ENCODE measurements around the gene SNX25.
"Not testable (repeated sequence)": the region's sequence is repeated elsewhere in the genome, so short reads cannot be mapped to it uniquely, and the experiment has no call there.

The SNX25 gene

DNA sequence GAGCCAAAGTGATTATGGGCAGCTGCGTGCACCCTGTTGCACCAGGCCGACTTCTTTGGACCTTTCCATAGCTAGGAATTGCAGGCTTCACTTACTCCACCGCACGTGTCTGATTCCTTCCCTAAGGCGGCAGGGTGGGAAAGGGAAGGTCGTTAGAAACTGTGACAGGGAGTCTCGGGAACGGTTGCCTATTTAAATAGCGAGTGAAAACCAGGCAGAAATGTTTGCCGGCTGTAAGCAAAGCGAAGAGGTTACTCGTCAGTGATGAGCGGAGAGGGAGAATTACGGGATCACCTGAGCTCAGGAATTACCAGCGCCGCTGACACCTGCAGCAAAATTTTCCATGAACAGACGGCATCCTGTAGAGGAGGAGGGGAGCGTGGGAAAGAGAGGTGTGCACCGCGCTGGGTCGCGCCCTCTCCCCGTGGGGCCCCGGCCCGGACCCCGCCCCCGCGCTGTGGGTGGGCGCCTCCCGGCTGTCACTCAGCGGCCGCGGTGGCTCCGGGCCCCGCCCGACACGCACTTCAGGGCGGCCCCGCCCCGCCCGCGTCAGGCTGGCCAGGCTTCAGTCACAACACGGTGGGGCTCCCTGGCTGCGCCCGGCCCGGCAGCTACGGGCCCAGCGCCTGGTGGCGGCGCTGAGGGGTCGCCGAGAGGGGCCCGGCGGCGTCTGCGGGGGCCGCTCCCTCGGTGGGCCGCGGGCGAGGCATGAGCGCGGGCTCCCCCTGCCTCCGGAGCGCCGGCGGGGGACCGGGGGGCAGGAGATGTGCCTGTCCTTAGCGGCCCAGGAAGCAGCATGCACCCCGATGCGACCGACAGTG, at the start of gene SNX25:
TSS of gene SNX25 (plus strand) at position 568 of the 821 bp plus-strand sequence. CDS start at position 797, 229 bp downstream.
- in situ Hi-C loops (cut with HindIII; ENCODE audit: low pct_ligation_motif_present, low pct_unique_long_range_greater_than_20kb, low sequenced_read_pairs): no loop called here
- DNase-seq: peak; percentile 77

GRCh38 chr4:185165605-185166063, 43.8 kb upstream of the SNX25 start:
- in situ Hi-C loops (cut with HindIII; ENCODE audit: low pct_ligation_motif_present, low pct_unique_long_range_greater_than_20kb, low sequenced_read_pairs): no loop called here

GRCh38 chr4:185167234-185167633, 42.2 kb upstream of the SNX25 start:
- DNase-seq: no peak
- in situ Hi-C loops (cut with HindIII; ENCODE audit: low pct_ligation_motif_present, low pct_unique_long_range_greater_than_20kb, low sequenced_read_pairs): no loop called here

More at GRCh38 chr4:185165605-185166063, 43.8 kb upstream of the SNX25 start:
- DNase-seq: no peak

GRCh38 chr4:185171373-185172071, 37.9 kb upstream of the SNX25 start:
- no peak for DNase-seq
- in situ Hi-C loops (cut with HindIII; ENCODE audit: low pct_ligation_motif_present, low pct_unique_long_range_greater_than_20kb, low sequenced_read_pairs): no loop called here

DNA sequence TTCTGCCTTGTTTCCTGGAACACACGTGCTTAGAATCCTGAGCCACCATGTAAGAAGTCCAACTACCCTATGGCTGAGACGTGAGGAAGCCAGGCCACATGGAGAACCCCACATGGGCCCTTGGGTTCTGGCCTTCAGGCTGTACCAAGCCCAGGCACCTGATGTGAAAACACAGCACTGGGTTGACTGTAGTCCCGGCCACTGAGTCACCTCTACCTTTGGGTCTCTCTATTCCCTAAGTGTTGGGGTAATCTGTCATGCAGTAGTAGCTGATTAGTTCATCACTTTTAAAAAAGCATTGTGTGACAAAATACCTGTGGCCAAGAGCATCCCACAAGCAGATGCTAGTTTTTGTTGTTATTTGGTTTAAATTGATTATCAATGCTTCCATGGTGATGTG, 29.9 kb upstream of the SNX25 start:
- no peak for DNase-seq
- in situ Hi-C loops (cut with HindIII; ENCODE audit: low pct_ligation_motif_present, low pct_unique_long_range_greater_than_20kb, low sequenced_read_pairs): no loop called here

DNA sequence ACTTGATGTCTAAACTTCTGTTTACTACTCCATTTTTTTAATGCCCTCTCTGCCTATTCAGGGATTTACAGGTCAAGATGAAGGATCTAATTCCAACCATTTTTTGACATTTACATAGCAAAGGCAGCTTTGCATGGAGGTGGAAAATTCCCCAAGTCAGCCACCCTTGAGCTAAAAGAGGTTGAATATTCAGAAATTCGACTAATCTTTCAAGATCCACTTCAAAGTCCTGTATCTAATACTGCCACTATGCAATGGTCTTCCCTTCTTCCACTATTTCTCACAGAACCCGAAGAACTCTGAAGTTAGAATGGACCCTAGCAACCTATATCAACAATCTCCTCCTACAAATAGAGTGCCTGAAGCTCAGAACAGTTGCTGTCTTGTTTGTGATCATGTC, 27.2 kb upstream of the SNX25 start:
- in situ Hi-C loops (cut with HindIII; ENCODE audit: low pct_ligation_motif_present, low pct_unique_long_range_greater_than_20kb, low sequenced_read_pairs): no loop called here
- no peak for DNase-seq

DNA sequence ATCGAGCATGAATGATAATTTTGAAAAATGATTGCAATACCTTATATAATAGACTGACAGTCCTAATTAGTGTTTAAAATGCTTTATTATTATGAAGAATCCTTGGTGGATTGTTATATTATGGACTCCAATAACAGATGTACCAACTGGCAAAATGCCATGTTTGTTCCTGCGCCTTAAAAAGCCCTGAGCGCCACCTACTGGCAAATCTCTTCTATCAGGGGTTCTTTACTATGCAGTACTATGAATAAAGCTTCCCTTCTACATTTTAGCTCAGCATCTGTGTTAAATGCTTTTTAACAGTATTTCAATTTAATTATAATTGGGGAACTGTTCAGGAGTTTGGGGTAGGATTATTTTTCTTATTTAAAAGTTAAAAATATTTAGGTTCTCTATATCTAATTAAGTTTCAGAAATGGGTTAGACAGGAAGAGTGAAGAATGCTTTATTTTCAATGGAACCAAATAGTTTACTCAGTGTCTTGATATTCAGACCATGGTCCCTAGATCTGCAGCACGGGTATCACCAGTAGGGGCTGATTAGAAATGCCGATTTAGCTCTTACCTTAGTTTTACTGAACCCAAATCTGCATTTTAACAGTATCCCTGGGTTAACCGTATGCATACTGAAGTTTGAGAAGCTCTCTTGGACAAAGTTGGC, 25.6 kb upstream of the SNX25 start:
- in situ Hi-C loops (cut with HindIII; ENCODE audit: low pct_ligation_motif_present, low pct_unique_long_range_greater_than_20kb, low sequenced_read_pairs): no loop called here

DNA sequence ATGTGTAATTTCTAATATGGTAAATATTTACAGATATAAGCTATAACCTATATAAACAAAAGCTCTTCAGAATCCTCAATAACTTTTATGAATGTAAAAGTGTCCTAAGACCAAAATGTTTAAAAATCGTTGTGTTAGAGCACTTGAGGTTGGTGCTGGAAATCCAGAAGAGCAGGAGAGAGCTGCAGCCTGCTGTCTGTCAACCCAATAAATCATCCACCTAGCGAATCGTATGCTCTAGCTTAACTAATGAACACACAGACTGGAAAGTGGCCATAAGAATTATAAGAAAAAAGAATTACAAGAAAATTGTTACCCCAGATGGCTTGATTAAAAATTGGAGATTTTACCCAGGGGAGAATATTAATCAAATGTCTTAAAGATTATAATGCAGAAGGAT, 22.6 kb upstream of the SNX25 start:
- in situ Hi-C loops (cut with HindIII; ENCODE audit: low pct_ligation_motif_present, low pct_unique_long_range_greater_than_20kb, low sequenced_read_pairs): no loop called here
- no peak for DNase-seq

More for the DNA sequence above, 25.6 kb upstream of the SNX25 start:
- DNase-seq: peak; percentile 86

GRCh38 chr4:185189606-185190305, 19.6 kb upstream of the SNX25 start:
- in situ Hi-C loops (cut with HindIII; ENCODE audit: low pct_ligation_motif_present, low pct_unique_long_range_greater_than_20kb, low sequenced_read_pairs): no loop called here

DNA sequence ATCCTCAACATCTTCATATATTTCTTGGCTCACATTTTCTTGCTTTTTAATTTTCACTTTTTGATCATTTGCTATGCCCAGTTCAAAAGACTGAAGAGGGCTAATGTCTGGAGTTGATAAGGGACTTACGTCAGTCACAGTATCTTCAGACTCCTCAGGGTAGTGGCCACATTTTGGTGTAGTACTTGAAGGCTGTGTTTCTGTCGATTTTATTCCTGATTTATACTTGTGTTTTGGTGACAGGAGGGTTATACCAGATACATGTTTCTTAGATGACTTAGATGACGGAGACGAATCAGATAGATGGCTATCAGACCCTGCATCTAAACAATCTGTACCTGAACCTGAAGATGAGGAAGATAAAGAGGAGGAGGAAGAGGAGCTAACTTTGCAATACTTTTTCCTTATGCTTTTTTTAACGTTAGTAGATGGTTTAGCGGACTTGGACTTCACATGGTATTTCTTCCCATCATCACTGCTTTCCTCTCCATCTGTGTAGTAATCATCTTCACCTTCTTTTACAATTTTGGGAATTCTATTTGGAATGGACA, 19.0 kb upstream of the SNX25 start:
- DNase-seq: no peak
- in situ Hi-C loops (cut with HindIII; ENCODE audit: low pct_ligation_motif_present, low pct_unique_long_range_greater_than_20kb, low sequenced_read_pairs): no loop called here

More at GRCh38 chr4:185189606-185190305, 19.6 kb upstream of the SNX25 start:
- no peak for DNase-seq

GRCh38 chr4:185192059-185192458, 17.3 kb upstream of the SNX25 start:
- no peak for DNase-seq
- in situ Hi-C loops (cut with HindIII; ENCODE audit: low pct_ligation_motif_present, low pct_unique_long_range_greater_than_20kb, low sequenced_read_pairs): no loop called here

DNA sequence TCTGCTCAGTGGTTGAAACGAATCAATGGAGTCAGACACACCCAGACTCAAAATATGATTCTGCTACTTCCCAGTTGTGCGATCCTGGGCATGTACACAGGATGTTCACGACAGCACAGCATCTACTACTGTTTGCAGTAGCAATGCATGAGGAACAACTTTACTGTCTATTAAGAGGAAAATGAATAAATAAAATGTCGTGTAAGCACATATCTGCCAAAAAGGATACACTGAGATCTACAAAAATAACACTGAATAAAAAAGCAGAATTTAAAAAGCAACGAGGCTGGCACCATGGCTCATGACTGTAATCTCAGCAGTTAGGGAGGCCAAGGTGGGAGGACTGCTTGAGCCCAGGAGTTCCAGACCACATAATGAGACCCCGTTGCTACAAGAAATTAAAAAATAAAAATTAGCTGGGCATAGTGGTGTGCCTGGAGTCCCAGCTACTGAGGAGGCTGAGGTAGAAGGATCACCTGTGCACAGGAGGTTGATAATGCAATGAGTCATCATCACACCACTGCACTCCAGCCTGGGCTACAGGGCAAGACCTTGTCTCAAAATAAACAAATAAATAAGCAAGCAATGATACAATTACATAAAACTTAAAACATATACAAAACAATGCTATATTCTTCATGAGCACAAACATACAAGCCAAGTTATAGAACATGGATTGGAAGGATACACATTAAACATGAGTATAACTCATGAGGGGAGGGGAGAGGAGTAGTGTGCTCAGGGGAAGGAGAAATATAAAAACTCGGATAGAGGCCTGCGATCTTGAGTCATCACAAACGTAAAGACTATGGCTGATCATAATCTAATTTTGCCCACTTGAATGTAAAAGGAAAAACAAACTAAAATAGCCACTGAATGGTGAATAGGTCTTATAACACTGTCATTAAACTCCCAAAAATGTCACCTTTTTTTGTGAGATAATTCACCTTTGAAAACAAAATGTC, 14.2 kb upstream of the SNX25 start:
- in situ Hi-C loops (cut with HindIII; ENCODE audit: low pct_ligation_motif_present, low pct_unique_long_range_greater_than_20kb, low sequenced_read_pairs): no loop called here
- no peak for DNase-seq

DNA sequence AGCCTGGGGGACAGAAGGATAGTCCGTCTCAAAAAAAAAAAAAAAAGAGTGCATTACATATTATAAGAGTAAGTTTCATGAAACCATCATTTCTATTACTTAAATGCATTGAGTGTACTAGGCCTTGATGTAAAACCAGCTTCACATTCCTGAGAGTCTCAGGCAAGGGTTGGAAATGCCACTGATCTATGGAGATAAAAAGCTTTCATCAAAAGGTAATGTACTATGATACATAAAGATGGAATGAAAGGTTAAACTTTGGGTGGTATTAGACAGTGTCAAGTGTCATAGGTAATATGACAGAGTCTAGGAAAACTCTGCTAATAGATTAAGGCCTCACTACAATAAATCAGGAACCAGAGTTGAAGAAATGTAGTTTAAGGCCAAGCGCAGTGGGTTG, 13.0 kb upstream of the SNX25 start:
- in situ Hi-C loops (cut with HindIII; ENCODE audit: low pct_ligation_motif_present, low pct_unique_long_range_greater_than_20kb, low sequenced_read_pairs): no loop called here
- no peak for DNase-seq

DNA sequence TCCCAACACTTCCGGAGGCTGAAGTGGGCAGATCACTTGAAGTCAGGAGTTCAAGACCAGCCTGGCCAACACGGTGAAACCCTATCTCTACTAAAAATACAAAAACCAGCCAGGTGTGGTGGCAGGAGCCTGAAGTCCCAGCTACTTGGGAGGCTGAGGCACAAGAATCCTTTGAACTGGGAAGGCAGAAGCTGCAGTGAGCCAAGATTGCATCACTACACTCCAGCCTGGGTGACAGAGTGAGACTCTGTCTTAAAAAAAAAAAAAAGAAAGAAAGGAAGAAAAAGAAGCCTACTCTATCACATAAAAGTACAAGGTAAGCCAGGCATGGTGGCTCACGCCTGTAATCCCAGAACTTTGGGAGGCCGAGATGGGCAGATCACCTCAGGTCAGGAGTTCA, 11.2 kb upstream of the SNX25 start:
- DNase-seq; in situ Hi-C loops (cut with HindIII; ENCODE audit: low pct_ligation_motif_present, low pct_unique_long_range_greater_than_20kb, low sequenced_read_pairs): not testable (repeated sequence)

GRCh38 chr4:185201977-185202962, 7.1 kb upstream of the SNX25 start:
- DNase-seq: no peak
- in situ Hi-C loops (cut with HindIII; ENCODE audit: low pct_ligation_motif_present, low pct_unique_long_range_greater_than_20kb, low sequenced_read_pairs): no loop called here

DNA sequence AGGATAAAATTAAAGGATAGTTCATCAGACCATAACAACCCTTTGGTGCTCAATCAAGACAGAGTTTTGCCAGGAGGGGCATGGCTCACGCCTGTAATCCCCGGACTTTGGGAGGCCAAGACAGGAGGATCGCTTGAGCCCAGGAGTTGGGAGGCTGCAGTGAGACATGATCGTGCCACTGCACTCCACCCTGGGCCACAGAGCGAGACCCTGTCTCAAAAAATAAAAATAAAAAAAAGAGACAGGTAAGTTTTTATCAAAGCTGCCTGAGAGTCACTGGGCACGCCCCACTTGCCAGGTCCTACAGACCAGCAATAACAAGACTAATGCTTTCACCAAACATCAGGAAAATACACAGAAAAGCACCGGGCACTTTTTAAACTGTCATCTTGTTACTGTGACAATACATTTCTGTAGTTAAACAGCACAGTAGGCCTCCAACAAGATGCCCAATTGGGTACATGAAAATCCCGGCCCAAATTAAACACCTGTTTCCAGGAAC, 6.4 kb upstream of the SNX25 start:
- in situ Hi-C loops (cut with HindIII; ENCODE audit: low pct_ligation_motif_present, low pct_unique_long_range_greater_than_20kb, low sequenced_read_pairs): no loop called here
- DNase-seq: no peak
